Osteocyte (in vitro differentiated cells): ENCODE data around the gene MED4. TPM values are rescaled to one million over a fixed set of nuclear protein-coding genes. Genes with fewer than 3 reads are reported as not detected.

ENCODE experiments used
- DNase-seq: peaks from one replicate; pipeline ENCODE4 v3.0.0; 2021; ENCODE audit warnings: mixed read lengths; ENCODE audit not compliant: unreplicated experiment; ENCODE audit errors: extremely low spot score
- H3K27ac Mint-ChIP-seq: one replicate; pipeline ENCODE4 v1.8.0; 2021; ENCODE audit warnings: mild to moderate bottlenecking, mixed read lengths; ENCODE audit not compliant: unreplicated experiment
- H3K27me3 Mint-ChIP-seq: one replicate; pipeline ENCODE4 v1.8.0; 2021; ENCODE audit warnings: mixed read lengths; ENCODE audit not compliant: unreplicated experiment
- H3K36me3 Mint-ChIP-seq: one replicate; pipeline ENCODE4 v1.8.0; 2021; ENCODE audit warnings: mixed read lengths; ENCODE audit not compliant: unreplicated experiment
- H3K4me1 Mint-ChIP-seq: one replicate; pipeline ENCODE4 v1.8.0; 2021; ENCODE audit warnings: mixed read lengths; ENCODE audit not compliant: unreplicated experiment
- H3K4me3 Mint-ChIP-seq: one replicate; pipeline ENCODE4 v1.8.0; 2021; ENCODE audit warnings: mild to moderate bottlenecking, moderate library complexity, mixed read lengths; ENCODE audit not compliant: unreplicated experiment
- H3K9me3 Mint-ChIP-seq: one replicate; pipeline ENCODE4 v1.8.0; 2021; ENCODE audit warnings: mixed read lengths; ENCODE audit not compliant: unreplicated experiment
- CTCF ChIP-seq: fragments of 200-600 bp; sonication (generic); IDR thresholded peaks from 2 replicates; pipeline ENCODE4 v1.5.0; 2021; ENCODE audit warnings: antibody characterized with exemption, mild to moderate bottlenecking, moderate library complexity
- long read RNA-seq: library from polyadenylated mRNA; unstranded; transcript quantifications from one replicate; pipeline ENCODE4 v2.0.0, GENCODE V29; 2021
- total RNA-seq: library from RNA; stranded (reverse); gene quantifications from 2 replicates; pipeline ENCODE4 v1.2.1, GENCODE V29; 2021

MED4 gene
- total RNA-seq: 38.6 and 44.2 TPM in 2 replicates
- long read RNA-seq, transcript MED4-202 (7 exons, 931 nt): minor isoform, 28 of 160 reads
- long read RNA-seq, transcript MED4-201 (7 exons, 2,022 nt): major isoform, 112 of 160 reads
- long read RNA-seq, partial matches to known transcripts: 10 of 160 reads
- long read RNA-seq, other reads (novel, unspliced or antisense): 10 of 160 reads

GRCh38 chr13:48094781-48095502, at the start of gene MED4:
Gene MED4 (minus strand): TSS chr13:48095104. CDS start chr13:48095078, 26 bp downstream.
- peak within 1 kb of the TSS; percentile 92 for H3K27ac Mint-ChIP-seq
- peak; percentile 100 for TF ChIP-seq CTCF
- H3K9me3 Mint-ChIP-seq: peaks cover 3% of the 10 kb centered on the region
- H3K27me3 Mint-ChIP-seq: peaks cover 9% of the 10 kb centered on the region
- H3K36me3 Mint-ChIP-seq: no peaks in the 10 kb centered on the region
- peak within 1 kb of the TSS; percentile 95 for H3K4me3 Mint-ChIP-seq
- H3K4me1 Mint-ChIP-seq: peaks cover 31% of the 10 kb centered on the region
- DNase-seq: peak; percentile 99

GRCh38 chr13:48144413-48145035, 49.6 kb upstream of the MED4 start:
- DNase-seq: no peak
- no peak for TF ChIP-seq CTCF
- Mint-ChIP-seq H3K36me3 (no peaks in the 10 kb centered on the region), H3K4me1 (no peaks in the 10 kb centered on the region), H3K4me3 (no peak overlapping the region), H3K9me3 (peaks cover 3% of the 10 kb centered on the region), H3K27me3 (peaks cover 7% of the 10 kb centered on the region), H3K27ac (no peak overlapping the region)

DNA sequence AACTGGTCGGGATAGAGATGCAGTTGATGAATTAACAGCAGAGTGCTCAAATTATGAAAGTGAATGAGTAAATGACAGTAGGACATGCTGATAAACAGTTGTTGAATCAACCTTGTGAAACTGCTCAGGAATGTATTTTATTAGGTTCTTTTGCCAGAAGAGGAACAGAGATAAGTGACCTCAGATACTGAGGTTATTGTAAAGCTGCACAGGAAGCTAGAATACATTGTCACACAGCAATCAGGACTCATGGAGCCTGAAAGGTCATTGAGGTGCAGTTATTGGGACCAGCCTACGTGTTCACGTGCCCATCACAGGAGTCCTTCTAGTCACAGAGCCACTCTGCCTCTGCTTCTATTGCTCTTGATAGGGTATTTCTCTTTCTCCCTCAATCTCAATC, 47.5 kb upstream of the MED4 start:
- Mint-ChIP-seq H3K36me3 (no peaks in the 10 kb centered on the region), H3K27ac (no peak overlapping the region), H3K9me3 (peaks cover 3% of the 10 kb centered on the region), H3K4me1 (no peaks in the 10 kb centered on the region), H3K4me3 (no peak overlapping the region), H3K27me3 (peaks cover 8% of the 10 kb centered on the region)
- TF ChIP-seq CTCF: no peak
- DNase-seq: no peak

DNA sequence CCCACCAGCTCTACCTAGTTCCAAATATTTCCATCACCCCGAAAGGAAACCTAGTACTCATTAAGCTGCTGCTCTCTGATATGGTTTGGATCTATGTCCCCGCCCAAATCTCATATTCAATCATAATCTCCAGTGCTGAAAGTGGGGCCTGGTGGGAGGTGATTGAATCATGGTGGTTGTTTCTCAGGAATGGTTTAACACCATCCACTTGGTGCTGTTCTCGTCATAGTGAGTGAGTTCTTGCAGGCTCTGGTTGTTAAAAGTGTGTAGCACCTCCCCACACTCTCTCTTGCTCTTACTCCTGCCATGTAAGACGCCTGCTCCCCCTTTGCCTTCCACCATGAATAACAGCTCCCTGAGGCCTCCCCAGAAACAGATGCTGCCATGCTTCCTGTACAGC, 43.4 kb upstream of the MED4 start:
- no peak for DNase-seq
- Mint-ChIP-seq H3K27ac (no peak overlapping the region), H3K27me3 (peaks cover 28% of the 10 kb centered on the region), H3K36me3 (no peaks in the 10 kb centered on the region), H3K4me3 (no peak overlapping the region), H3K9me3 (no peaks in the 10 kb centered on the region), H3K4me1 (no peaks in the 10 kb centered on the region)
- TF ChIP-seq CTCF: no peak

DNA sequence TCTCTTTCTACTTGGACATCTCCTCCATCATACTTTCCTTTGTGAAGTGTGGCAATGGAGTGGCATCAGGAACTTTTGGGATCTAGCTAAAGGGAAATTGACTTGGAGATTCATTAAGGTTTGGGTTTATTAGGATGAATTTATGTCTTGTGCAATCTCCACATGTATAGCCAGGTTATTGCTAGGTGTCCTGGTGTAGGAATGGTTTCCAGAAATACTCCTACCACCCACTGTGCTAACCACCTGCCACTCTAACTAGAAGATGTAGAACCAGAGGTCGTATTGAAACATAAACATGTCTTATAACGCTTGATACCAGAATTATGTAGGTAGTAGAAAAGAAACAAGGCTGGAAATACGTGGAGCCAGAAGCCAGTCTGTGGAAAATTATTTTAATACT, 38.1 kb upstream of the MED4 start:
- no peaks in the 10 kb centered on the region for H3K9me3 Mint-ChIP-seq
- H3K27me3 Mint-ChIP-seq: peaks cover 54% of the 10 kb centered on the region
- H3K27ac Mint-ChIP-seq: no peak overlapping the region
- H3K36me3 Mint-ChIP-seq: no peaks in the 10 kb centered on the region
- no peak for TF ChIP-seq CTCF
- no peak overlapping the region for H3K4me3 Mint-ChIP-seq
- no peak for DNase-seq
- no peaks in the 10 kb centered on the region for H3K4me1 Mint-ChIP-seq
